Liver (tissue), 9 donors: ENCODE measurements around the gene C7orf57. TPM values are rescaled to one million over a fixed set of nuclear protein-coding genes. Genes with fewer than 3 reads are reported as not detected.
A peak's percentile ranks its signal among the peaks of the same experiment; 100 is the strongest.

Experiments
- DNase-seq: peaks from one replicate; pipeline ENCODE4 v3.0.0-alpha.2; 2017; ENCODE audit warnings: low spot score
- H3K27ac ChIP-seq, 2 donors: one replicate each; pipeline ENCODE4 v1.7.0; 2013; ENCODE audit warnings: inconsistent platforms in 2 of 2, low read length in 2 of 2, control low read depth in 1 of 2, low read depth in 1 of 2, mild to moderate bottlenecking in 1 of 2
- H3K27me3 ChIP-seq, 4 donors: one replicate each; pipeline versions ENCODE4 v1.6.1 to v1.7.0; 2013; ENCODE audit warnings: low read length in 3 of 4, inconsistent platforms in 1 of 4, mild to moderate bottlenecking in 1 of 4, moderate library complexity in 1 of 4; ENCODE audit not compliant: control insufficient read depth in 4 of 4, insufficient read depth in 4 of 4
- H3K36me3 ChIP-seq, 4 donors: one replicate each; pipeline versions ENCODE4 v1.6.1 to v1.7.0; 2013; ENCODE audit warnings: low read length in 3 of 4, mild to moderate bottlenecking in 3 of 4, low read depth in 1 of 4, moderate library complexity in 1 of 4; ENCODE audit not compliant: control insufficient read depth in 4 of 4, insufficient read depth in 3 of 4
- H3K4me1 ChIP-seq, 4 donors: one replicate each; pipeline versions ENCODE4 v1.6.1 to v1.7.0; 2013; ENCODE audit warnings: low read length in 3 of 4, mild to moderate bottlenecking in 3 of 4, moderate library complexity in 1 of 4; ENCODE audit not compliant: control insufficient read depth in 4 of 4, insufficient read depth in 4 of 4
- H3K4me3 ChIP-seq, 3 donors: one replicate each; pipeline versions ENCODE4 v1.6.1 to v1.7.0; 2013; ENCODE audit warnings: low read length in 3 of 3, control low read depth in 1 of 3, low read depth in 1 of 3, mild to moderate bottlenecking in 1 of 3
- H3K9ac ChIP-seq, 2 donors: one replicate each; pipeline ENCODE4 v1.7.0; 2013; ENCODE audit warnings: low read length in 2 of 2, mild to moderate bottlenecking in 2 of 2, moderate library complexity in 2 of 2, control low read depth in 1 of 2, low read depth in 1 of 2
- H3K9me3 ChIP-seq, 4 donors: one replicate each; pipeline versions ENCODE4 v1.6.1 to v1.7.0; 2013; ENCODE audit warnings: low read length in 3 of 4; ENCODE audit not compliant: control insufficient read depth in 4 of 4
- ATF3 ChIP-seq: IDR thresholded peaks from 2 replicates; pipeline ENCODE4 v1.6.1; 2016; ENCODE audit warnings: antibody characterized with exemption
- EGR1 ChIP-seq, 2 donors: IDR thresholded peaks; 2 replicates each; pipeline ENCODE4 v1.6.1; 2016 to 2018; ENCODE audit warnings: antibody characterized with exemption in 2 of 2, low read depth in 2 of 2
- FOXA1 ChIP-seq: IDR thresholded peaks from 2 replicates; pipeline ENCODE4 v1.6.1; 2016; ENCODE audit warnings: antibody characterized with exemption
- FOXA2 ChIP-seq: IDR thresholded peaks from 2 replicates; pipeline ENCODE4 v1.6.1; 2016; ENCODE audit warnings: antibody characterized with exemption
- GABPA ChIP-seq, 2 donors: IDR thresholded peaks in 1 of 2; conservative IDR thresholded peaks in 1 of 2; 2 replicates each; pipeline ENCODE4 v1.6.1; 2016; ENCODE audit warnings: antibody characterized with exemption in 2 of 2, mild to moderate bottlenecking in 1 of 2, moderate library complexity in 1 of 2
- HNF4A ChIP-seq, 2 donors: conservative IDR thresholded peaks; 2 replicates each; pipeline ENCODE4 v1.6.1; 2016; ENCODE audit warnings: antibody characterized with exemption in 2 of 2, mild to moderate bottlenecking in 2 of 2
- HNF4G ChIP-seq: IDR thresholded peaks from 2 replicates; pipeline ENCODE4 v1.6.1; 2016; ENCODE audit warnings: antibody characterized with exemption
- JUND ChIP-seq, 2 donors: IDR thresholded peaks; 2 replicates each; pipeline ENCODE4 v1.6.1; 2016; ENCODE audit warnings: antibody characterized with exemption in 2 of 2
- NR2F2 ChIP-seq: IDR thresholded peaks from 2 replicates; pipeline ENCODE4 v1.6.1; 2016; ENCODE audit warnings: antibody characterized with exemption
- RAD21 ChIP-seq, 2 donors: IDR thresholded peaks; 2 replicates each; pipeline ENCODE4 v1.6.1; 2016; ENCODE audit warnings: antibody characterized with exemption in 2 of 2, mild to moderate bottlenecking in 2 of 2
- RXRA ChIP-seq, 2 donors: IDR thresholded peaks; 2 replicates each; pipeline ENCODE4 v1.6.1; 2017 to 2018; ENCODE audit warnings: antibody characterized with exemption in 2 of 2, mild to moderate bottlenecking in 1 of 2
- SP1 ChIP-seq: IDR thresholded peaks from 2 replicates; pipeline ENCODE4 v1.6.1; 2018; ENCODE audit warnings: antibody characterized with exemption, mild to moderate bottlenecking
- TAF1 ChIP-seq: conservative IDR thresholded peaks from 2 replicates; pipeline ENCODE4 v1.6.1; 2016; ENCODE audit warnings: antibody characterized with exemption, mild to moderate bottlenecking
- YY1 ChIP-seq: IDR thresholded peaks from 2 replicates; pipeline ENCODE4 v1.6.1; 2016; ENCODE audit warnings: antibody characterized with exemption, mild to moderate bottlenecking
- WGBS: extraction: QIAGEN DNeasy Blood & Tissue Kit; methylation state at CpG from one replicate; pipeline ENCODE4 v1.1.7; 2013; 5-methylcytosine and 5-hydroxymethylcytosine counted together
- polyA plus RNA-seq, 2 donors: library from polyadenylated mRNA; stranded (reverse) in 1 of 2; unstranded in 1 of 2; fragments of 200-250 nt in 1 of 2; fragments of >200 nt in 1 of 2; fragmentation: Nextera tagmentation in 1 of 2; extraction: Ambion mirVana in 1 of 2; gene quantifications; one replicate each; pipeline versions ENCODE4 v1.2.1 to v1.2.3, GENCODE V29; 2013 to 2015
- total RNA-seq, 2 donors: library from RNA; depleted of rRNA; stranded (reverse); fragments of >200 nt; gene quantifications; one replicate each; pipeline ENCODE4 v1.2.3, GENCODE V29; 2014
- TF ChIP-seq, protein P1 (sequence below): fragments of 150-350 bp; IDR thresholded peaks from 2 replicates; pipeline ENCODE4 v1.5.1; 2017; ENCODE audit warnings: improper control_type of control experiment, low read depth, low read length; ENCODE audit not compliant: missing input control
- TF ChIP-seq, protein P2 (sequence below): IDR thresholded peaks from 2 replicates; pipeline ENCODE4 v1.6.1; 2016; ENCODE audit warnings: antibody characterized with exemption
- TF ChIP-seq, protein P3 (sequence below): IDR thresholded peaks from 2 replicates; pipeline ENCODE4 v1.6.1; 2016; ENCODE audit warnings: antibody characterized with exemption, mild to moderate bottlenecking
- TF ChIP-seq, protein P4 (sequence below): IDR thresholded peaks from 2 replicates; pipeline ENCODE4 v1.6.1; 2016; ENCODE audit warnings: antibody characterized with exemption
- donor health status: healthy.
- donor health status: healthy.
- donor health status: healthy.
- donor health status: healthy.
- donor health status: healthy.

Gene C7orf57
- total and polyA plus RNA-seq, 4 donors, result not detected

DNA sequence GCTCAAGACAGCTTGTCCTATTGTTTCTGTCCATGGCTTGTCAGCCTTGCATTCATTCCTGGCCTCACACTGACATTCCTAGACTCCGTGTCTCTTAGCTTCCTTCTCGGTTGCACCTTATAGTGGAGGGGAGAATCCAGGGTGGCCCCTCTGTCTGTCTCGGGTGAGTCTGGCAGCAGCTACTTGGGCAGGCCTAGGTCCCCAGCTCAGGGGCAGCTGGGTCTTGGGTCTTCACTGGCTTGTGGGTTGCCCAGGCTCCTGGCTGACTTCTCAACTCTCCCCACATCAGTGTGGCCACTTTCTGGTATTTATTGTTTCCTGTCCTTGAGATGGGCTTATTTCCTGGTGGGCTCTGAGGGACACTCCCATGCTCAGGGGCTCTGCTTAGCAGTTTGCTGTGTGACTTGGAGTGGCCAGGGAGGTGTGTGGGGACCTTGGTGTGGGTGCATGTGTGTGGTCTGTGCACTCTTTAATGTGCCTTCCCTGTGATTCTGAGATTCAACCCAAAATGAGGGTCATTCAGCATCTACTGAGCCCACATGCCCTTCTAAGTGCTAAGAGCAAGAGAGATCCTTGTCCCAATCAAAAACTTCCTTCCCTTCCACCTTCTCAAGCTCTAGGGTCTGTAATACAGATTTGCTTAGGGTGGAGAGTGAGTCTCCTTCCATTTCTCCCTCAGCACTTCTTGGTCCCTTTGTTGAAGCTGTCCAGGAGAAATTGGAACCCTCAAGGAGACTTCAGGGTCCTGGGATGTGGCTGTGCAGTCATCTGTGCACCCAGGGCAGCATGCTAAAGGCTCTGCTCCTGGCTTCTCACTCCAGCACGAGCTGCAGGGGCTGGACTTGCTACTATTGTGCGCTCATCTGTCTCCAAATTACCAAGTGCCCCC, 73.9 kb downstream of the C7orf57 start:
- Histone ChIP-seq H3K9ac (no peak overlapping the region), H3K4me1 (peaks cover 2 to 8% (median 4%) of the 10 kb centered on the region in 4 donors), H3K27ac (no peak overlapping the region), H3K4me3 (no peak overlapping the region), H3K9me3 (no peaks in the 10 kb centered on the region), H3K36me3 (peaks cover 7 to 31% (median 14%) of the 10 kb centered on the region in 4 donors), H3K27me3 (no peaks in the 10 kb centered on the region)
- TF ChIP-seq FOXA2 (no peak), GABPA (IDR thresholded peaks at IDR 0.05 in 1 of 2, conservative IDR thresholded peaks at IDR 0.05 in 1 of 2) (no peak), ATF3 (no peak), FOXA1 (no peak), HNF4G (no peak), NR2F2 (no peak)
- TF ChIP-seq, protein P1, sequence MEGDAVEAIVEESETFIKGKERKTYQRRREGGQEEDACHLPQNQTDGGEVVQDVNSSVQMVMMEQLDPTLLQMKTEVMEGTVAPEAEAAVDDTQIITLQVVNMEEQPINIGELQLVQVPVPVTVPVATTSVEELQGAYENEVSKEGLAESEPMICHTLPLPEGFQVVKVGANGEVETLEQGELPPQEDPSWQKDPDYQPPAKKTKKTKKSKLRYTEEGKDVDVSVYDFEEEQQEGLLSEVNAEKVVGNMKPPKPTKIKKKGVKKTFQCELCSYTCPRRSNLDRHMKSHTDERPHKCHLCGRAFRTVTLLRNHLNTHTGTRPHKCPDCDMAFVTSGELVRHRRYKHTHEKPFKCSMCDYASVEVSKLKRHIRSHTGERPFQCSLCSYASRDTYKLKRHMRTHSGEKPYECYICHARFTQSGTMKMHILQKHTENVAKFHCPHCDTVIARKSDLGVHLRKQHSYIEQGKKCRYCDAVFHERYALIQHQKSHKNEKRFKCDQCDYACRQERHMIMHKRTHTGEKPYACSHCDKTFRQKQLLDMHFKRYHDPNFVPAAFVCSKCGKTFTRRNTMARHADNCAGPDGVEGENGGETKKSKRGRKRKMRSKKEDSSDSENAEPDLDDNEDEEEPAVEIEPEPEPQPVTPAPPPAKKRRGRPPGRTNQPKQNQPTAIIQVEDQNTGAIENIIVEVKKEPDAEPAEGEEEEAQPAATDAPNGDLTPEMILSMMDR, result no peak
- no peak for DNase-seq
- 95% methylated on average over 5 of the region's 5 CpGs for WGBS

- Histone ChIP-seq H3K27me3 (no peaks in the 10 kb centered on the region), H3K4me1 (peaks cover 2 to 8% (median 4%) of the 10 kb centered on the region in 4 donors), H3K27ac (peak overlapping the region in 1 of 2 donors; percentile 21), H3K9me3 (no peaks in the 10 kb centered on the region), H3K4me3 (no peak overlapping the region), H3K9ac (no peak overlapping the region), H3K36me3 (peaks cover 7 to 24% (median 14%) of the 10 kb centered on the region in 4 donors)
- TF ChIP-seq HNF4G (no peak), NR2F2 (peak; percentile 93), SP1 (peak; percentile 91), FOXA2 (peak; percentile 88), TAF1 (no peak), JUND (IDR thresholded peaks at IDR 0.05) (no peak), RAD21 (IDR thresholded peaks at IDR 0.05) (peak; percentile 98), FOXA1 (peak; percentile 84), HNF4A (conservative IDR thresholded peaks at IDR 0.05) (peak; percentile 71), YY1 (peak; percentile 55), GABPA (IDR thresholded peaks at IDR 0.05 in 1 of 2, conservative IDR thresholded peaks at IDR 0.05 in 1 of 2) (peak in 1 of 2 donors; percentile 58), RXRA (IDR thresholded peaks at IDR 0.05) (peak; percentile 95 to 97), EGR1 (IDR thresholded peaks at IDR 0.05; ENCODE audit: low read depth in 2 of 2) (no peak), ATF3 (peak; percentile 15)
- TF ChIP-seq, protein P2, sequence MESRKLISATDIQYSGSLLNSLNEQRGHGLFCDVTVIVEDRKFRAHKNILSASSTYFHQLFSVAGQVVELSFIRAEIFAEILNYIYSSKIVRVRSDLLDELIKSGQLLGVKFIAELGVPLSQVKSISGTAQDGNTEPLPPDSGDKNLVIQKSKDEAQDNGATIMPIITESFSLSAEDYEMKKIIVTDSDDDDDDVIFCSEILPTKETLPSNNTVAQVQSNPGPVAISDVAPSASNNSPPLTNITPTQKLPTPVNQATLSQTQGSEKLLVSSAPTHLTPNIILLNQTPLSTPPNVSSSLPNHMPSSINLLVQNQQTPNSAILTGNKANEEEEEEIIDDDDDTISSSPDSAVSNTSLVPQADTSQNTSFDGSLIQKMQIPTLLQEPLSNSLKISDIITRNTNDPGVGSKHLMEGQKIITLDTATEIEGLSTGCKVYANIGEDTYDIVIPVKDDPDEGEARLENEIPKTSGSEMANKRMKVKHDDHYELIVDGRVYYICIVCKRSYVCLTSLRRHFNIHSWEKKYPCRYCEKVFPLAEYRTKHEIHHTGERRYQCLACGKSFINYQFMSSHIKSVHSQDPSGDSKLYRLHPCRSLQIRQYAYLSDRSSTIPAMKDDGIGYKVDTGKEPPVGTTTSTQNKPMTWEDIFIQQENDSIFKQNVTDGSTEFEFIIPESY, result no peak
- TF ChIP-seq, protein P3, sequence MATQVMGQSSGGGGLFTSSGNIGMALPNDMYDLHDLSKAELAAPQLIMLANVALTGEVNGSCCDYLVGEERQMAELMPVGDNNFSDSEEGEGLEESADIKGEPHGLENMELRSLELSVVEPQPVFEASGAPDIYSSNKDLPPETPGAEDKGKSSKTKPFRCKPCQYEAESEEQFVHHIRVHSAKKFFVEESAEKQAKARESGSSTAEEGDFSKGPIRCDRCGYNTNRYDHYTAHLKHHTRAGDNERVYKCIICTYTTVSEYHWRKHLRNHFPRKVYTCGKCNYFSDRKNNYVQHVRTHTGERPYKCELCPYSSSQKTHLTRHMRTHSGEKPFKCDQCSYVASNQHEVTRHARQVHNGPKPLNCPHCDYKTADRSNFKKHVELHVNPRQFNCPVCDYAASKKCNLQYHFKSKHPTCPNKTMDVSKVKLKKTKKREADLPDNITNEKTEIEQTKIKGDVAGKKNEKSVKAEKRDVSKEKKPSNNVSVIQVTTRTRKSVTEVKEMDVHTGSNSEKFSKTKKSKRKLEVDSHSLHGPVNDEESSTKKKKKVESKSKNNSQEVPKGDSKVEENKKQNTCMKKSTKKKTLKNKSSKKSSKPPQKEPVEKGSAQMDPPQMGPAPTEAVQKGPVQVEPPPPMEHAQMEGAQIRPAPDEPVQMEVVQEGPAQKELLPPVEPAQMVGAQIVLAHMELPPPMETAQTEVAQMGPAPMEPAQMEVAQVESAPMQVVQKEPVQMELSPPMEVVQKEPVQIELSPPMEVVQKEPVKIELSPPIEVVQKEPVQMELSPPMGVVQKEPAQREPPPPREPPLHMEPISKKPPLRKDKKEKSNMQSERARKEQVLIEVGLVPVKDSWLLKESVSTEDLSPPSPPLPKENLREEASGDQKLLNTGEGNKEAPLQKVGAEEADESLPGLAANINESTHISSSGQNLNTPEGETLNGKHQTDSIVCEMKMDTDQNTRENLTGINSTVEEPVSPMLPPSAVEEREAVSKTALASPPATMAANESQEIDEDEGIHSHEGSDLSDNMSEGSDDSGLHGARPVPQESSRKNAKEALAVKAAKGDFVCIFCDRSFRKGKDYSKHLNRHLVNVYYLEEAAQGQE, result peak; percentile 19
- TF ChIP-seq, protein P1, result peak; percentile 99
- TF ChIP-seq, protein P4, sequence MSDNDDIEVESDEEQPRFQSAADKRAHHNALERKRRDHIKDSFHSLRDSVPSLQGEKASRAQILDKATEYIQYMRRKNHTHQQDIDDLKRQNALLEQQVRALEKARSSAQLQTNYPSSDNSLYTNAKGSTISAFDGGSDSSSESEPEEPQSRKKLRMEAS, result peak; percentile 24
- peak; percentile 83 for DNase-seq
- 22% methylated on average over 9 of the region's 9 CpGs for WGBS
Observed at GRCh38 chr7:48109848-48110663, 74.7 kb downstream of the C7orf57 start.
